ENCODE measurements around the gene ASTN2. TPM values are rescaled to one million over a fixed set of nuclear protein-coding genes. Genes with fewer than 3 reads are reported as not detected.

ASTN2 gene
- total RNA-seq, 4 donors from 2014 or later = 3.2 to 7.0 (median 5.4) TPM

GRCh38 chr9:116378873-116379272 is 1036.0 kb downstream of the ASTN2 start:
- TF ChIP-seq CTCF (IDR thresholded peaks at IDR 0.05; ENCODE audit: low read depth) = no peak

- no peak for TF ChIP-seq CTCF (IDR thresholded peaks at IDR 0.05; ENCODE audit: low read depth)
Observed at GRCh38 chr9:116377179-116377798, 1037.6 kb downstream of the ASTN2 start.

Small RNA genes lying within 50 kb of the gene (small RNA-seq; reads per million reads assigned to genes)
- gene SNORA70C = not detected
